HG03135 (cell line): Measurements from ENCODE around the gene SNCG.
"Not testable (repeated sequence)": the region's sequence is repeated elsewhere in the genome, so short reads cannot be mapped to it uniquely, and the experiment has no call there.

Experiments used
- ATAC-seq: cut with Tn5 transposase; IDR thresholded peaks from one replicate; pipeline ENCODE4 v1.9.1; 2021; ENCODE audit warnings: mild to moderate bottlenecking, moderate library complexity; ENCODE audit not compliant: unreplicated experiment

SNCG gene

DNA sequence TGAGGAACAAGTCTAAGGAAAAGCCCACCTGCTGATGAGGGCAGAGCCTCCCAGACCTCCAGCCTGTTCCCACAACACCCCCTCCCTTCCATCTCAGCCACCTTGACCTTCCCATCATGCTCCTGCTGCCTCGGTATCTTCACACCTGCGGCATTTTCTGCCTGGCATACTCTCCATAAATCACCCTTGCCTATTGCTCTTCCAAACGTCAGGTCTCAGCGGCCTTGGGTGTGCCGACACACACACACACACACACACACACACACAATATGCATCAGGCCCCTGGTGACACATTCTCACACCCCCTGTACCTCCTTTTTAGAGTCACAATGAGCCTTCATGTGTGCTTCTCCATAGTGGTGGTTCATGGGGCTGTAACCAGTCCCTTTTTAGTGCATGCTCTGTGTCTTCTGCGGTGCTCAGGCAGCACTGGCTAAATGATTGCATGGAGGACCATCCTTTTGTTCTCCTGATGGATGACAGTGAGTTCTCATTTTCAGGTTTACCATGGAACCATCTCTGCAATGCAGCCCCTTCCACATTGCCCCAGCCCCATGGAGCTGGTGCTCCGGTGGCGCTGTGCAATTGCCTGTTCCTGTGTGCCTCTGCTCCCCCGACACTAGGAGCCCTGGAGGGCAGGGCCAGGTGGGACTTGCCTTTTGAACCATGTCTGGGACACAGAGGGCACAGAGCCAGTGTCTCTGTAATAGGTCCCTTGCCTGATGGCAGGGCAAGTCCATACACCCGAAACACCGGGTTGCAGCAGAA is 14.4 kb downstream of the SNCG start:
- no peak for ATAC-seq

DNA sequence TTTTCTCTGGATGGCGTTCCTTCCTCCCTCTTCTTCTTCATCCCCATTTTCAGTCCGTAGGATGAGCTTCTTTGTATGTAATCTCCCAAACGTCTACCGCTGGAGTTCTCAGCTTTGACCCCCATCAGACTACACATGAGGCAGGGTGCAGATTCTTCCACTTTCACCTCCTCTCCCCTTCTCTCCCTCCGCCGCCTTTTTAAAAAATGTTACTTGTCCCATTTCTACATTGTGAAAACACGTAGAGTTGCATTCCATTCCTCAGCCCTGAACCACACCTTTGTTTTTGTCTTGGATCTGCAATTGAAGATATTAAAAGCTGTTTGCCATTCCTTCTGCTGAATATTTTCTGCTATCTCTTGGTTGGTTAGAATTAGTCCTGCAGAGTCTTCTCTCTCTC is 16.1 kb downstream of the SNCG start:
- ATAC-seq = no peak

DNA sequence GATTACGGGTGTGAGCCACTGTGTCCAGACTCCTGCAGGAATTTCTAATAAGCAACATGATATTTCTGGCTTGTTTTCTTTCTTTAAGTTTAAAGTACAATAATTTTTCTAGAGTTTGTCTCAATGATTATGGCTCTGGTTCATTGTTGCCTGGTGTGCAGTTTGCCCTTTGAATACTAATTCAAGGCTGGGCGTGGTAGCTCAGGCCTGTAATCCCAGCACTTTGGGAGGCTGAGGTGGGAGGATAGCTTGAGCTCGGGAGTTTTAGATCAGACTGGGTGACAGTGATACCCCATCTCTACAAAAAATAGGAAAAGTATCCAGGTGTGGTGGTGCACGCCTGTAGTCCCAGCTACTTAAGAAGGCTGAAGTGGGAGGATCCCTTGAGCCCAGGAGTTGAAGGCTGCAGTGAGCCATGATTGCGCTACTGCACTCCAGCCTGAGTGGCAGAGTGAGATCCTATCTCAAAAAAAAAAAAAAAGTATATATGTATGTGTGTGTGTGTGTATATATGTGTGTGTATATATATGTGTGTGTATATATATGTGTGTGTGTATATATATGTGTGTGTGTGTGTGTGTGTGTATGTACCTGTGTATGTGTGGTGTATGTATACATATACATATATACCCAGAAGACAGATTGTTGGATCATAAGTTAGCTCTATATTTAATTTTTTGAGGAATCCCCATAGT is 18.1 kb downstream of the SNCG start:
- ATAC-seq = no peak

DNA sequence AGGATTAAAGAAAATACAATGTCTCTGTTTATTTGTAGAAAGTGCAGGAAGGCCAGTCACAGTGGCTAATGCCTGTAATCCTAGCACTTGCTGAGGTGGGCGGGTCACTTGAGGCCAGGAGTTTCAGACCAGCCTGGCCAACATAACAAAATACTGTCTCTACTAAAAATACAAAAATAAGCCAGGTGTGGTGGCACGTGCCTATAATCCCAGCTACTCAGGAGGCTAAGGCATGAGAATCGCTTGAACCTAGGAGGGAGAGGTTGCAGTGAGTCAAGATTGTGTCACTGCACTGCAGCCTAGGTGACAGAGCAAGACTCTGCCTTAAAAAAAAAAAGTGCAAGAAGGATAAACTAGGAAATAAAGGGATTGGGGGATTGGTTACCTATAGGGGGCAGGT is 20.1 kb downstream of the SNCG start:
- ATAC-seq = not testable (repeated sequence)

DNA sequence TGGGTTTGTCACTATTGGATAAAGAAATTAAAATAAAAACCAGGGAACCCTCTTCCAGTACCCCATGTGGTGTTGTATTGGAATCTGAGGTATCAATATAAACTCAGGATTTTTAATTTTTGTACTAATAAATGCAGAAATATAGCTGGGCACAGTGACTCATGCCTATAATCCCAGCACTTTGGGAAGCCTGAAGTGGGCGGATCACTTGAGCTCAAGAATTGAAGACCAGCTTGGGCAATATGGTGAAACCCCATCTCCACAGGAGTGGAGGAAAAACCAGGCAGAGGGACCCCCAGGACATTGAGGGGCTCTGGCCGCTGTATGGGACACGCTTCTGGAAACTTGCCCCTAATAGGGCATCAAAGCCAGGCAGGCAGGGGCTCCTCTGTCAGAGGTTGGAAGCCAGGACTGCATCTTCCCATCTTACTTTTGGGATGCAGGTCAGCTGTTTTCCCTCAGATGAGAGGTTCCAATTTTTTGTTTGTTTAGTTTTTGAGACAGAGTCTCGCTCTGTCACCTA is 21.0 kb downstream of the SNCG start:
- ATAC-seq = no peak

DNA sequence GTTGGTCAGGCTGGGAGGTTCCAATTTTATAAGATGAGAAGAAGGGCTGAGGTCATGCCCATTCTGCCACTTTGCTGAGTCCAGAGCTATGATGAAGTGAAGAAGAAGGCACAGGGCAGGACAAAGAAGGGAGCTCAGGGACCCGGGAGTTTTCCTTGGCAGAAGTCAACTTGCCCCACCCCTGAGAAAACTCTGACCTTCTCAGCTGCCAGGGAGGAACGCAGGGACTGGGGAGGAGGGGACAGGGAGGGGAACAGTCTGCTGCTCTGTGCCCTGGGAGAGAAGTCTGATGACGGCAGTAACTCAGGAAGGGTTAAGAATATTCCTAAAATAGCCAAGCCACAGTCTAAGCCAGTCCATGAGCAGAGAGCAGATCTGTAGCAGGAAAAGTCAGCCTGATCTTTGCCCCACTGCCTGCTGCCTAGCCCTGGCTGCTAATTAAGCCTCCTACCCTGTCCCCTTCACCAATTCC is 21.6 kb downstream of the SNCG start:
- ATAC-seq = no peak

DNA sequence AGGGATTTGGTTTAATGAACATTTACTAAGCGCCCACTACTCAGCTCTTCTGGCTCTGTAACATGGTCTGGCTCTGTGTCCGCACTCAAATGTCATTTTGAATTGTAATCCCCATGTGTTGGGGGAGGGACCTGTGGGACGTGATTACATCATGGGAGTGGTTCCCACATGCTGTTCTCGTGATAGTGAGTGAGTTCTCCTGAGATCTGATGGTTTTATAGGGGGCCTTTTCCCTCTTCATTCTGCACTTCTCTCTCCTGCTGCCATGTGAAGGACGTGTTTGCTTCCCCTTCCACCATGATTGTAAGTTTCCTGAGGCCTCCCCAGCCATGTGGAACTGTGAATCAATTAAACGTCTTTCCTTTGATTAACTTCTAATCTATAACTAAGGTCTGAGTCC is 22.6 kb downstream of the SNCG start:
- ATAC-seq = not testable (repeated sequence)

DNA sequence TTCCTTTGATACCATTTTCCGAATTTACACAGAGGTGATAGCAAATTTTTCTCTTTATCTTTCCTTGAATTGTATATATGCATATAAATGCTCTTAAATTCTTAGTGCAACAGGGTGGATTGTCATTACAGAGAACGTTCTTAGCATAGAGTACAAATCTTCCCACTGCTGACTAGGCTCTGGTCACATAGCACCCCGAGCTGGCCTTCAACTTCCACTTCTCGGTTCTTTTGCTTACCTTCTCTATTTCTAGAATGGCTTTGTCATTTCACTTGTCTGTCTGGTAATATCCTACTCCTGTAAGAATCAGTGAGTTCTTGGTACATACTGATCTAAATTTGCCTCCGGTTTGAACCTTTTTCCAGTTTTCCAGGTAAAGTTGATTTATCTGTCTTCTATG is 23.3 kb downstream of the SNCG start:
- ATAC-seq = no peak

DNA sequence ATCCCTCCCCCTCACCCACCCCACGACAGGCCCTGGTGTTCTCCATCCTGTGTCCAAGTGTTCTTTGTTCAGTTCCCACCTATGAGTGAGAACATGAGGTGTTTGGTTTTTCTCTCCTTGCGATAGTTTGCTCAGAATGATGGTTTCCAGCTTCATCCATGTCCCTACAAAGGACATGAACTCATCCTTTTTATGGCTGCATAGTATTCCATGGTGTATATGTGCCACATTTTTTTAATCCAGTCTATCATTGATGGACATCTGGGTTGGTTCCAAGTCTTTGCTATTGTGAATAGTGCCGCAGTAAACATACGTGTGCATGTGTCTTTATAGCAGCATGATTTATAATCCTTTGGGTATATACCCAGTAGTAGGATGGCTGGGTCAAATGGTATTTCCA is 26.1 kb downstream of the SNCG start:
- ATAC-seq = not testable (repeated sequence)

DNA sequence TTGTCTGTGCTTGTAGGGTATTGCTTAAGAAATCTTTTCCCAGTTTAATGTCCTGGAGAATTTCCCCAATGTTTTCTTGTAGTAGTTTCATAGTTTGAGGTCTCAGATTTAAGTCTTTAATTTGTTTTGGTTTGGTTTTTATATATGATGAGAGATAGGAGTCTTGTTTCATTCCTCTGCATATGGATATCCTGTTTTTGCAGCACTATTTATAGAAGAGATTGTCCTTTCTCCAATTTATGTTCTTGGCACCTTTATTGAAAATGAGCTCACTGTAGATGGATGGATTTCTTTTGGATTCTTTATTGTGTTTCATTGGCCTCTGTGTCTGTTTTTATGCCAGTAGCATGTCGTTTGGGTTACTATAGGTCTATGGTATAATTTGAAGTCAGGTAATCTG is 30.1 kb downstream of the SNCG start:
- ATAC-seq = no peak

DNA sequence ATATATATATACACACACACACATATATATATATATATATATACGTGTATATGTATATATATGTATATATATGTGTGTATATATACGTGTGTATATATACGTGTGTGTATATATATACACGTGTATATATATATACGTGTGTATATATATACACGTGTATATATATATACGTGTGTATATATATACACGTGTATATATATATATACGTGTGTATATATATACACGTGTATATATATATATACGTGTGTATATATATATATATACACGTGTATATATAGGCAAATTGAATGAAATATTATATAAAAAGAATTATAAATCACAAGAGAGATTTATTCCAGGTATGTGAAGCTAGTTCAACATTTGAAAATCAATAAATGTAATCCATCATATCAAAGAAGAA is 33.0 kb downstream of the SNCG start:
- not testable (repeated sequence) for ATAC-seq

DNA sequence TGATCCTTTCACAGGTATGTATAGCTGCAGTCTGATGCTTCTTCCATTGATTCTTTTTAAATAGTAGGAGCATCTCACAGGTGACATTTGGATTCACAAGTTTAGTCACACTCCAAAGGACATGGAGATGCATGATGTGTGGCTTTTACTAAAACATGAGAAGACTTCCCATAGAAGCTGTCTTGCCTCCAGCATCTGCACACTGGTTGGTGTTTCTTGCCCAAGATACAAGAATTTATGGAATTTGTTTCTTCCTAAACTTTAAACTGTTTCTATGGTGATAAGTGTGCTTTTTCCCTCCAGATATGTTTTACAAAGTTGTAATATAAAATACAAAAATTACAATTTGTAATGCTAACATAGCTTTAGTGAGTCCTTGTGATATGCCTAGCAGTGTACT is 34.1 kb downstream of the SNCG start:
- ATAC-seq = no peak

DNA sequence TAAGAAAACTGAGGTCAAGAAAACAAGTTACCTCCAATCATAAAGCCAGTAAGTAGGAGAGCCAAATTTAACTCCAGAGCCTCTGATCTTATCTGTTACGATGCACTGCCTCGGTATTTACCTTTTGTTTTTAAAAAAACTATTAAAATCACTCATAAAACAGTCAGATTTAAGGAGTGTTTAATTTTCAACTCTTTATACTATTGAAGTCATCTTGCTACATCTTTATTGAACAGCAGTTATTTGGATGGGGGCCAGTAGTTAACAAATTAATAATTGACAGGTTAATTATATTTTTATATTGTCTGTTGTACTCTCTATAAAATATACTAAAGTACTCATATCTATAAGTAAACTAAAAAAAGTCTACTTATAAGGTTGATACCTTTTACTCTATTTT is 34.5 kb downstream of the SNCG start:
- no peak for ATAC-seq

DNA sequence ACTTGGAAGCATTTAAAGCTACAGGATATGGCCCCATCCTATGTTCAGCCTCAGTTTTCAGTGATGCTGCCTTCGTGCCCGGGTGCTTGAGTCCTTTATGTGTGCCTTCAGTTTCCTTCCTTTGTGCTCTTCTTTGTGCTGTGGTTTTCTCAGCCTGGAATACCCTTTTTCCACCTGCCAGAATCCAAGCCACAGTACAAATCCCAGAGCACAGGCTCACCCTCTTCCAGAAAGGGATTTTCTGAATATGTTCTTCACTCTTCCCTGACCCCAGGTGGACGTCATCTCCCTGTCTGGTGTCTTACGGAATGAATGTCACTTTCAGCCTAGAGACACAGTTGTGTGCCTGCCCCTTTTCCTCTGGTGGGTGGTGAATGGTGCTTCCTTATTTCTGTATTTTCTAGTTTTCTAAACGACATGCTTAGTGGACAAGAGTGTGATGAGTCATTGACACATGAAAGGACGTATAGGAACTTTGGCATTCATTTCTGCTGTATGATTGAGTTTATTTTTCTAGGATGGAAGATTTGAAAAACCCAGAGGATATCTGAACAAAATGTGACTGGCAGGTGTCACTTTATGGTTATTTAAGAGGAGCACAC is 41.5 kb downstream of the SNCG start:
- ATAC-seq = not testable (repeated sequence)

DNA sequence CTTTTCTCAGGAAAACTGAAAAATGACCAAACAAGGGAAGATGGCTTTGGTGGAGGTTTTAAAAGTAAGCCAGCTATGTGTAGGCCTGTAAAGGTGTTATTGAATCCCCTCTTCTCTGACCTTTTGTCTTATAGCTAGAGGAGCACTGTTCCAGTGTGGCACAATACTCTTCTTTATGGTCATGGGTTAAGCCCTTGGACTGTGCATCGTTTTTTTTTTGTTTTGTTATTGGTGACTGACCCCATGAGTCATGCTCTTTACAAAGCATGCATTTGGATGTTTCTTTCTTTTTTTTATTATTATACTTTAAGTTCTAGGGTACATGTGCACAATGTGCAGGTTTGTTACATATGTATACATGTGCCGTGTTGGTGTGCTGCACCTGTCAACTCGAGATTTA is 42.1 kb downstream of the SNCG start:
- ATAC-seq = no peak

DNA sequence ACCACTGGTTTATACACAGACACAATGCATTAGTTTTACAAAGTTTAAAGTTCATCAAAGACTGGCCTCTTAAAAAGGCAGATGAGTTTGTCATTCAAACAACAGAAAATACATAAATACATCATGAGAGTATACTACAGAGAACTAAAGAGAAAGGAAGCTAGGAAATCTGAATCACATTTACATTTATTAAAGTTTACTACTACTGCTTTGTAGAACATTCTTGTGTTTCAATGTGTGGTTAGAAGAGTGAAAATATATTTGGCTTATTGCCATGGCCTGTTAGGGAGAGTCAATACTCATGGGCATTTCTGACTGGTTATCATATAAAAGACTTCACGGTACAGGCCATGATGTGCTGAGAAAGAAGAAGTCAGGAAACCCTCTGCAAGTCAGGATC is 48.7 kb downstream of the SNCG start:
- not testable (repeated sequence) for ATAC-seq

DNA sequence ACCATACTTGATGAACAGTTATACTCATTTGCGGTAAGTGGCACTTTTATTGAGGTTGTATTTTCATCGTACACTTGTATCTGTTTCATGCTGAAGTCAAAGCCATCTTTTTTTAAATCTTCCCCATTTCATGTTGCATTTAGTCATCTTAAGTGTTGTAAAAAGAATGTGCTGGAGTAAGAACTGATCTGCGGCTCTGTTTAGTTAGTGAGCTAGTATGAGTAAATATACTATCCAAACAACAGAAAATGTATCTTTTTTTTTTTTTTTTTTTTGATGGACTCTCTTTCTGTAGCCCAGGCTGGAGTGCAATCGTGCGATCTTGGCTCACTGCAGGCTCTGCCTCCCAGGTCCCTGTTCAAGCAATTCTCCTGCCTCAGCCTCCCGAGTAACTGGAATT is 49.3 kb downstream of the SNCG start:
- not testable (repeated sequence) for ATAC-seq

DNA sequence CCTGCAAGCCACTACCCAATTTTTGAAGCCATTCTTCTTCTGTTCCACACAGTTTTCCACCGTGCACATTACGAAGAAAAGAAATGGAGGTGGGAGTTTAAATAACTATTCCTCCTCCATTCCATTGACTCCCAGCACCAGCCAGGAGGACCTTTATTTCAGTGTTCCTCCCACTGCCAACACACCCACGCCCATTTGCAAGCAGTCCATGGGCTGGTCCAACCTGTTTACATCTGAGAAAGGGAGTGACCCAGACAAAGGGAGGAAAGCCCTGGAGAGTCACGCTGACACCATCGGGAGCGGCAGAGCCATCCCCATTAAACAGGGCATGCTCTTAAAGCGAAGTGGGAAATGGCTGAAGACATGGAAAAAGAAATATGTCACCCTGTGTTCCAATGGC is 49.9 kb downstream of the SNCG start:
- ATAC-seq = not testable (repeated sequence)

DNA sequence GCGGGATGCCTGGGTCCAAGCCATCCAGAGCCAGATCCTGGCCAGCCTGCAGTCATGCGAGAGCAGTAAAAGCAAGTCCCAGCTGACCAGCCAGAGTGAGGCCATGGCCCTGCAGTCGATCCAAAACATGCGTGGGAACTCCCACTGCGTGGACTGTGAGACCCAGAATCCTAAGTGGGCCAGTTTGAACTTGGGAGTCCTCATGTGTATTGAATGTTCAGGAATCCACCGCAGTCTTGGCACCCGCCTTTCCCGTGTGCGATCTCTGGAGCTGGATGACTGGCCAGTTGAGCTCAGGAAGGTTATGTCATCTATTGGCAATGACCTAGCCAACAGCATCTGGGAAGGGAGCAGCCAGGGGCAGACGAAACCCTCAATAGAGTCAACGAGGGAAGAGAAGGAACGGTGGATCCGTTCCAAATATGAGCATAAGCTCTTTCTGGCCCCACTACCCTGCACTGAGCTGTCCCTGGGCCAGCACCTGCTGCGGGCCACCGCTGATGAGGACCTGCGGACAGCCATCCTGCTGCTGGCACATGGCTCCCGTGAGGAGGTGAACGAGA is 50.8 kb downstream of the SNCG start:
- not testable (repeated sequence) for ATAC-seq
